ENCODE measurements around the gene EML6. TPM values are rescaled to one million over a fixed set of nuclear protein-coding genes. Genes with fewer than 3 reads are reported as not detected.

Gene EML6
- total RNA-seq, 1 donor = 1.1 TPM

DNA sequence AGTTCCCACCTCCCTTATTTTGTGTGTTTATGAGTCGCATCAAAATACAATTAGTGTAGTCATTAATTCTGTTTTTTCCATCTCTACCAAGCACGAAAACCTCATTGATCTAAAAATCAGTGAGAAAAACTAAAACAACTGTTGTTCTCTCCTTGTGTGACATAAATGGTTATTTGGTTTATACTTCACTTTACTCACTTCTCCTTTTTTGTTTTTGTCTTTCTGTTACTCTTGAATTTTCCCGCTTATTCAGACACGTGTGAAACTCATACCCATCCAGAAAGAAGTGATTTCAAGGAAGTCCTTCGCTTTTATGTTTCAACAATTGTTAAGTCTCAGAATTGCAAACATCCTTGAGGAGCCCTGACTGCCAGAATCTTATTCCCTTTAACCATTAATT lies 121.6 kb downstream of the EML6 start:
- H4K20me1 ChIP-seq (ENCODE audit: insufficient read depth, low read length) = no peaks in the 10 kb centered on the region
- H3K27ac ChIP-seq (ENCODE audit: low read depth, low read length) = no peak overlapping the region
- no peak for DNase-seq (ENCODE audit: insufficient read length, low spot score, missing footprints)
- H3K4me1 ChIP-seq (ENCODE audit: insufficient read depth, low read length) = peaks cover 4% of the 10 kb centered on the region
- H3K4me2 ChIP-seq (ENCODE audit: insufficient read depth, low read length) = no peak overlapping the region
- no peak overlapping the region for H2AFZ ChIP-seq (ENCODE audit: low read length)
- no peak overlapping the region for H3K4me3 ChIP-seq (ENCODE audit: insufficient read depth, low read length)
- no peaks in the 10 kb centered on the region for H3K27me3 ChIP-seq (ENCODE audit: insufficient read depth, low read length)
- no peaks in the 10 kb centered on the region for H3K36me3 ChIP-seq (ENCODE audit: insufficient read depth, low read length)
- H3K79me2 ChIP-seq (ENCODE audit: insufficient read depth, low read length) = no peaks in the 10 kb centered on the region
- H3K9me3 ChIP-seq (ENCODE audit: low read depth, low read length) = no peaks in the 10 kb centered on the region
- TF ChIP-seq, protein P1, sequence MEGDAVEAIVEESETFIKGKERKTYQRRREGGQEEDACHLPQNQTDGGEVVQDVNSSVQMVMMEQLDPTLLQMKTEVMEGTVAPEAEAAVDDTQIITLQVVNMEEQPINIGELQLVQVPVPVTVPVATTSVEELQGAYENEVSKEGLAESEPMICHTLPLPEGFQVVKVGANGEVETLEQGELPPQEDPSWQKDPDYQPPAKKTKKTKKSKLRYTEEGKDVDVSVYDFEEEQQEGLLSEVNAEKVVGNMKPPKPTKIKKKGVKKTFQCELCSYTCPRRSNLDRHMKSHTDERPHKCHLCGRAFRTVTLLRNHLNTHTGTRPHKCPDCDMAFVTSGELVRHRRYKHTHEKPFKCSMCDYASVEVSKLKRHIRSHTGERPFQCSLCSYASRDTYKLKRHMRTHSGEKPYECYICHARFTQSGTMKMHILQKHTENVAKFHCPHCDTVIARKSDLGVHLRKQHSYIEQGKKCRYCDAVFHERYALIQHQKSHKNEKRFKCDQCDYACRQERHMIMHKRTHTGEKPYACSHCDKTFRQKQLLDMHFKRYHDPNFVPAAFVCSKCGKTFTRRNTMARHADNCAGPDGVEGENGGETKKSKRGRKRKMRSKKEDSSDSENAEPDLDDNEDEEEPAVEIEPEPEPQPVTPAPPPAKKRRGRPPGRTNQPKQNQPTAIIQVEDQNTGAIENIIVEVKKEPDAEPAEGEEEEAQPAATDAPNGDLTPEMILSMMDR (IDR thresholded peaks at IDR 0.05; ENCODE audit: extremely low read depth, low read depth, low read length) = no peak

DNA sequence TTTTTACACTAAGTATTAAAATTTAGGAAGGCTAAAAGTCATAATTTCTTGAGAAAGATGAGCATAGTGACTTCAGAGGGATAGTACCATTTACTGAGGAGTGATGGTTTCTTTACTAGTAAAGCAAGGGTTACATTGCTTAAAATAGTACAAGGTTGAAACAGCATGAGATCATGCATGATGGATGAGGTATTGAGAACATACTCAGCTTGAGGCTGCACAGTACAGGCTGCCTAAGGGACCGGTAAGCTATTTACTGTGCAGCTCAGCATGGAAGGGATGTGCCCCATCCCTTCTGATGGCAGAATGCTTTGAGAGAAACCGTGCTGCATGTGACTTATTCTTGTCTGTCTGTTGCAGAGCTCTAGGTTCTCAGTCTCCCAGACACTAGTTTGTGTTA lies 122.1 kb downstream of the EML6 start:
- H3K4me1 ChIP-seq (ENCODE audit: insufficient read depth, low read length) = peaks cover 4% of the 10 kb centered on the region
- H3K36me3 ChIP-seq (ENCODE audit: insufficient read depth, low read length) = no peaks in the 10 kb centered on the region
- H3K4me3 ChIP-seq (ENCODE audit: insufficient read depth, low read length) = no peak overlapping the region
- no peaks in the 10 kb centered on the region for H3K9me3 ChIP-seq (ENCODE audit: low read depth, low read length)
- DNase-seq (ENCODE audit: insufficient read length, low spot score, missing footprints) = no peak
- H3K27me3 ChIP-seq (ENCODE audit: insufficient read depth, low read length) = no peaks in the 10 kb centered on the region
- H3K4me2 ChIP-seq (ENCODE audit: insufficient read depth, low read length) = no peak overlapping the region
- no peak overlapping the region for H3K27ac ChIP-seq (ENCODE audit: low read depth, low read length)
- no peaks in the 10 kb centered on the region for H3K79me2 ChIP-seq (ENCODE audit: insufficient read depth, low read length)
- TF ChIP-seq, protein P1 (IDR thresholded peaks at IDR 0.05; ENCODE audit: extremely low read depth, low read depth, low read length) = no peak
- H4K20me1 ChIP-seq (ENCODE audit: insufficient read depth, low read length) = no peaks in the 10 kb centered on the region
- no peak overlapping the region for H2AFZ ChIP-seq (ENCODE audit: low read length)

DNA sequence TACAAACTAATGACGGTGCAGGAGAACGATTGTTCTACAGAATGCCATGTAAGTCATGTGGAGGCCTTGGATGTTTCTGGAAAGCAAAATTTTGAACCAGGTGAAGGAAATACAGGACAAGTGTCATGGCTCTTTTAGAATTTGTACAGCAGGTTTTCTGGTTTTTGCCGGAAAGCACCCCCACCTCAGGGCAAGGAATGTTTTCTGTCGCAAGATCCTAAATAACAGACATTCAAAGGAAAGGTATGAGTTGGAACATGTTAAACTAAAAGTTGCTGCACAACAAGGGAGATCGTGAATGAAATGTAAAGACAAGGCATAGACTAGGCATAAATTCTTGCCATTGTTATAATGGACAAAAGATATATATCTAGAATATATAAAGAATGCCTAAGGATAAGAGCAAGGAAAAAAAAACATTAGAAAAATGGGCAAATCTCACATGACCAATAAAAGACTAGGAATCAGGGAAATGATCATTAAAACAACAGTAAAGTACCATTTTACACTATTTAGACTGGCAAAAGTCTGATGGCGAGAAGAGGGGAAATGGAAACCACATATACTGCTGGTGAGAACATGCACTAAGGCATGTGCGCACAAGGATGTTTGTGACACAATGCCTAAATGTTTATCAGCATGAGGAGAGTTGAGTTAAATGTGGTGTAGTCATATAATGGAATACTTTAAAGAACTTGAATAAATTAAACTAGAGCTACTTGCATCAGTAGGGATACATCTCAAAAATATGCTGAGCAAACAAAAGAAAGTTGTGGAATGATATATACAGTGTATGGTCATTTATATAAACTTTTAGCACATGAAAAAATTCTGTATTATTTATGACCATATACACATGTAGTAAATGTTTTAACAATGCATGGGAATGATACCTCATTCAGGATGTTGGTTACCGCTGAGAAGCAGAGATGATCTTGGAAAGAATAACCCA lies 127.0 kb downstream of the EML6 start:
- DNase-seq (ENCODE audit: insufficient read length, low spot score, missing footprints) = no peak
- Histone ChIP-seq H3K4me2 (ENCODE audit: insufficient read depth, low read length) (no peak overlapping the region), H3K4me3 (ENCODE audit: insufficient read depth, low read length) (no peak overlapping the region), H3K79me2 (ENCODE audit: insufficient read depth, low read length) (no peaks in the 10 kb centered on the region), H3K36me3 (ENCODE audit: insufficient read depth, low read length) (no peaks in the 10 kb centered on the region), H3K4me1 (ENCODE audit: insufficient read depth, low read length) (peaks cover 4% of the 10 kb centered on the region), H3K27ac (ENCODE audit: low read depth, low read length) (no peak overlapping the region), H4K20me1 (ENCODE audit: insufficient read depth, low read length) (no peaks in the 10 kb centered on the region), H2AFZ (ENCODE audit: low read length) (no peak overlapping the region), H3K27me3 (ENCODE audit: insufficient read depth, low read length) (no peaks in the 10 kb centered on the region), H3K9me3 (ENCODE audit: low read depth, low read length) (no peaks in the 10 kb centered on the region)
- TF ChIP-seq, protein P1 (IDR thresholded peaks at IDR 0.05; ENCODE audit: extremely low read depth, low read depth, low read length) = no peak

DNA sequence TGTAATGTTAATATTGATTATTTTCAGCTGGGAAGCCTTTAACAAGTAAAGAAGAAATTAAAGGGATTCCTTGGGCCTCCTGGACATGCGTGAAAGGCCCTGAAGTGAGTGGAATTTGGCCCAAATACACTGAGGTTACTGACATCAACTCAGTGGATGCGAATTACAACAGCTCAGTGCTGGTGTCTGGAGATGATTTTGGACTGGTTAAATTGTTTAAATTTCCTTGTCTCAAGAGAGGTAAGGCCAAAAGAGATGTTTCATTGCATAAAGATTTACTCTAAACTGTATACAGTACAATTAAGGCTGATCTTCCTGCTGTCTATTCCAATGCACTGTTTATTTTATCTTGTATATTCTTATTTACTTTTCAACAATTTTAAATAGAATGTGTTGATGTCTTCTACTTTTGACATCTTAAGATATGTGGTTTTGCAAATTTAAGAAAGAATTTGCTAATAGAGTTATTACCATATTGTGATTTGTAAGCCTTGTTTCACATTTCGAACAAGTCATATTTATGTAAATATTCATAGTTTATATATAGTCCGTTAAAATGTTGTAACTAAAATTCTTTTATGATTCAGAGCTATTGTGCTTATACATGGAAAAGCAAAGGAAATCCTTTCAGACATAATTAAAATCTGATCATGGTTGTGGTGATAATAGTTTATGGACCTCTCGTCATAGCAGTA lies 130.3 kb downstream of the EML6 start:
- TF ChIP-seq, protein P1 (IDR thresholded peaks at IDR 0.05; ENCODE audit: extremely low read depth, low read depth, low read length) = no peak

More for the DNA sequence above, 130.3 kb downstream of the EML6 start:
- Histone ChIP-seq H3K4me2 (ENCODE audit: insufficient read depth, low read length) (no peak overlapping the region), H3K4me1 (ENCODE audit: insufficient read depth, low read length) (peaks cover 14% of the 10 kb centered on the region), H2AFZ (ENCODE audit: low read length) (no peak overlapping the region), H3K79me2 (ENCODE audit: insufficient read depth, low read length) (no peaks in the 10 kb centered on the region), H3K27me3 (ENCODE audit: insufficient read depth, low read length) (no peaks in the 10 kb centered on the region), H4K20me1 (ENCODE audit: insufficient read depth, low read length) (no peaks in the 10 kb centered on the region), H3K36me3 (ENCODE audit: insufficient read depth, low read length) (no peaks in the 10 kb centered on the region), H3K9me3 (ENCODE audit: low read depth, low read length) (no peaks in the 10 kb centered on the region), H3K4me3 (ENCODE audit: insufficient read depth, low read length) (no peak overlapping the region), H3K27ac (ENCODE audit: low read depth, low read length) (no peak overlapping the region)
- no peak for DNase-seq (ENCODE audit: insufficient read length, low spot score, missing footprints)
